ENCODE data around the gene ZNF22. TPM values are rescaled to one million over a fixed set of nuclear protein-coding genes. Genes with fewer than 3 reads are reported as not detected.

Gene ZNF22
- total and polyA plus RNA-seq, 7 donors = 5.9 to 15.9 (median 12.8) TPM

GRCh38 chr10:45023426-45023825 lies 22.7 kb downstream of the ZNF22 start:
- DNase-seq (no peak), ATAC-seq (no peak)
- Histone ChIP-seq H3K27me3 (ENCODE audit: insufficient read depth in 3 of 3, low read length in 2 of 3) (no peaks in the 10 kb centered on the region), H3K27ac (no peak overlapping the region), H3K36me3 (ENCODE audit: insufficient read depth in 1 of 2, low read depth in 1 of 2) (no peaks in the 10 kb centered on the region), H3K9me3 (peaks cover 18% of the 10 kb centered on the region), H3K4me1 (no peaks in the 10 kb centered on the region), H3K4me3 (no peak overlapping the region)
- intact Hi-C loops (cut with DNase I) = no loop called here
- TF ChIP-seq CTCF (IDR thresholded peaks at IDR 0.05) = no peak
- WGBS, 3 donors = 76 to 85% (median 77%) methylated on average over 2 of the region's 2 CpGs

GRCh38 chr10:45034301-45034700 lies 33.6 kb downstream of the ZNF22 start:
- Histone ChIP-seq H3K9me3 (peaks cover 12% of the 10 kb centered on the region), H3K27me3 (ENCODE audit: insufficient read depth in 3 of 3, low read length in 2 of 3) (no peaks in the 10 kb centered on the region), H3K4me1 (no peaks in the 10 kb centered on the region), H3K4me3 (no peak overlapping the region), H3K36me3 (ENCODE audit: insufficient read depth in 1 of 2, low read depth in 1 of 2) (no peaks in the 10 kb centered on the region), H3K27ac (no peak overlapping the region)
- ATAC-seq (no peak), DNase-seq (no peak)
- no peak for TF ChIP-seq CTCF (IDR thresholded peaks at IDR 0.05)
- intact Hi-C loops (cut with DNase I) = no loop called here

GRCh38 chr10:45035673-45036072 lies 35.0 kb downstream of the ZNF22 start:
- Histone ChIP-seq H3K4me3 (no peak overlapping the region), H3K4me1 (no peaks in the 10 kb centered on the region), H3K27me3 (ENCODE audit: insufficient read depth in 3 of 3, low read length in 2 of 3) (no peaks in the 10 kb centered on the region), H3K27ac (no peak overlapping the region), H3K36me3 (ENCODE audit: insufficient read depth in 1 of 2, low read depth in 1 of 2) (no peaks in the 10 kb centered on the region), H3K9me3 (peaks cover 3% of the 10 kb centered on the region)
- no peak for TF ChIP-seq CTCF (IDR thresholded peaks at IDR 0.05)
- DNase-seq (no peak), ATAC-seq (no peak)
- intact Hi-C loops (cut with DNase I) = no loop called here

DNA sequence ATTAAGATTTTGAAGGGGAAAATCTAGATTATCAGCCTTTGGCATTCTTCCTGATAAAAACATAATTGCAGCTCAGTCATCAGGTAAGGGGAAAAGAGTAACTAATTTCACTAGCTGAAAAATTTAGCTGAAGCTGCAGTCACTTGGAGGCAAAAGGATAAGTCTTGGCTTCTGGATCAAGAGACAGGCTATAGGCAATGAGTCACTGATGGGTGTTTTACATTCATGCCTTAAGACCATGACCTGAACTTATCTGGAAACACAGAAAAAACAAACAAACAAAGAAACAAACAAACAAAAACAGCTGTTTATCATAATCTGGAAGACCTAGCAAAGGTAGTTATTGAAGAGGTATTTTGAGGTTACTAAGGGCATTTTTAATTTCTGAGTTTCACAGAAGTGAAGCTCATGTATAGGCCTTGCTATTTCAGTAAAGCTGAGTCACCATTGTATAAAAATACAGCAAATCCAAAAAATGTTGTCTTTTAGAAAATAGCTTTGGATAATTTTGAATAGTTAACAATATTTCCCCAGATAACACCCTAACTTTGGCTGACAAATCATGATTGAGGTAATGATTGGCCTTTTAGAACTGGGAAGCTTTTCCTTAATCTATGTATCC lies 40.3 kb downstream of the ZNF22 start:
- no peaks in the 10 kb centered on the region for H3K36me3 ChIP-seq (ENCODE audit: insufficient read depth in 1 of 2, low read depth in 1 of 2)
- no peaks in the 10 kb centered on the region for H3K27me3 ChIP-seq (ENCODE audit: insufficient read depth in 3 of 3, low read length in 2 of 3)
- no peaks in the 10 kb centered on the region for H3K9me3 ChIP-seq
- no peak overlapping the region for H3K4me3 ChIP-seq
- ATAC-seq (no peak), DNase-seq (no peak)
- no peak overlapping the region for H3K27ac ChIP-seq
- no peaks in the 10 kb centered on the region for H3K4me1 ChIP-seq
- intact Hi-C loops (cut with DNase I) = no loop called here
- no peak for TF ChIP-seq CTCF (IDR thresholded peaks at IDR 0.05)

- no peaks in the 10 kb centered on the region for H3K27me3 ChIP-seq (ENCODE audit: insufficient read depth in 3 of 3, low read length in 2 of 3)
- no peaks in the 10 kb centered on the region for H3K36me3 ChIP-seq (ENCODE audit: insufficient read depth in 1 of 2, low read depth in 1 of 2)
- 39 to 49% (median 40%) methylated on average over 7 of the region's 7 CpGs for whole genome bisulfite sequencing, 3 donors
- no peaks in the 10 kb centered on the region for H3K9me3 ChIP-seq
- H3K27ac ChIP-seq = no peak overlapping the region
- DNase-seq = no peak
- no peak overlapping the region for H3K4me3 ChIP-seq
- intact Hi-C loops (cut with DNase I) = no loop called here
- no peak for TF ChIP-seq CTCF (IDR thresholded peaks at IDR 0.05)
- no peaks in the 10 kb centered on the region for H3K4me1 ChIP-seq
- ATAC-seq = no peak
Measured at GRCh38 chr10:45044290-45044689, 43.6 kb downstream of the ZNF22 start.
